Dedifferentiated amniotic fluid mesenchymal stem cell (primary cell): ENCODE results near the gene FAM185A.
"Not testable (repeated sequence)": the region's sequence is repeated elsewhere in the genome, so short reads cannot be mapped to it uniquely, and the experiment has no call there.

ENCODE experiments used
- DNase-seq: peaks from one replicate; pipeline ENCODE4 v3.0.0-alpha.2; 2016; ENCODE audit errors: extremely low spot score

Gene FAM185A

GRCh38 chr7:102830197-102830596, 81.4 kb downstream of the FAM185A start:
- no peak for DNase-seq

DNA sequence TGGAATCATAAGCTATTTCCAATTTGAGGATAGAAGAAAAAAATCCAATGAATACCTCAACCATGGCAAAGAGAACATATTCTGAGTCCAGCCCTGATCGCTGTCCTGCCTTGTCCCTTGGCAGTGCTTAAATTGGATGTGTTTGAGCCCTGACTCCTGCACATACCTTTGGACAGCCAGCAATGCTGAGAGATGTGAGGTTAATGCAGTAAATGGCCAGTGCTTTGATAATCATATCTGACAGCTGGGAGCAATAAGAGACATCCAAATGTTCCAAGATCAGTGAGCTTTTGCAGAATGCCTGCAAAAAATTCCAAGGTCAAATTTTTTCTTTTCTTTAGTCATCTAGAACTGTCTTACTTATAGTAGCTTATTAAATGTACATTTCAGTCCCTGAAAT, 83.9 kb downstream of the FAM185A start:
- no peak for DNase-seq

- no peak for DNase-seq
These were observed 84.5 kb downstream of the FAM185A start for GRCh38 chr7:102833343-102833742.

DNA sequence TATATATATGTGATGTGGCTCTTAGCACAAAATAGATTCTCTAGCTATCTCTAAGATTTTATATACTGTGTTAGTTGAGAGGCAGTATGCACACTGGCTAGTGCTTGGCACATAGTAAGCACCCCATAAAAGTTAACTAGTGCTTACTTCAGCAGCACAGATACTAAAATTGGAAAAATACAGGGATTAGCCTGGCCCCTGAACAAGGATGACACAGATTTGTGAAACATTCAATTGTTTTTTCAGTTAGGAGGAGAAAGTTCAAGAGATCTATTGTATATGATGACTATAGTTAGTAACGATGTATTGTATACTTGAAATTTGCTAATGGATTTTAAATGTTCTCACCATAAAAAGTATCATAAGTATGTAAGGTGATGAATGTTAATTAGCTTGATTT, 85.7 kb downstream of the FAM185A start:
- no peak for DNase-seq

DNA sequence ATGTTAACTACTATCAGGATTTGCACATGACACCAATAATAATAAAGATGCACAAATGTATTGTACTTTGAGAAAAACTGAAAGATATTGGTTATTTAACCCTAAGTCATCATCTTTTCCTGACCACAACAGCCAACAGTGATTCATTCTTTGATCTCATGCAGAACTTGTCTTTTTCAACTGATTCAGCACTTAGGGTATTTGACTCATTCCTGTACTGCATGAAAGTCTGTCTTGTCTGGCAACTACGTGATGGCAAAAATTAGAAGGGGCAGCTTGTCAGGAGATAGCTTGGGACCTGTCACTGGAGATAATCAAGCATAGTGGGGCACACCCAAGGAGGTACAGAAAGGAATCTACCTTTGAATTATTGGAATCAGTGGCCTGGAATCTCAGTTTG, 86.2 kb downstream of the FAM185A start:
- DNase-seq: peak; percentile 43

DNA sequence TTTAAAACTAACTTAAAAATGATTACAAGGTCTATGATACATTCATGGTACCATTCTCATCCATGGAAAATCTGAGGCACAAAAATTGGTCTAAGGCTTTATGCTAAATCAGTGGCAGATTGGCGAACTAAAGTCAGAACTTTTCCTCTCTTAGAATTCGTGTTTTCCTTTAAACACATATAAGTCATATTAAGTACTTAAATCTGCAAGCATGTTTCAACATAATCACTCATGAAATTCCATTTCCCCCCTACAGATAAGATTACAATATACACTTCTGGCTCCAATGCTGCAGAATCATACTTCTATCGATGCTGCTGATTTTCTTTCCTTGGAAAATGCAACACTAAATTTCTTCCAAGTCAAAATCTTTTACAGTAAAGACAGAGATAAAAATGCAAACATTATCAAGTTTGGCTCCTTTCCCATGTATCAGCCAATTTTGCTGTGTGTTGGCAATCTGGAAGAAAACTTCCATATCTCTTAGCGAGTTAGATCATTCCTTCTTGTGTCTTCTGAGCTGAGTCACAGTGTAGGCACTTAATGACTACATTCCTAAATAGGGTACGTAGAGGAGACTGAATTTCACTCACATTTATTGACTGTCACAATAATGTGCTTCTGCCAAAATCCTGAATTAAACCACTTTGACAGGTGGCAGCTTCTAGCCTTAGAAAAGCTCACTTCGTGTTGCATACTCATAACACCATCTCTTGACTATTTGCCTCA, 87.6 kb downstream of the FAM185A start:
- DNase-seq: peak; percentile 85

GRCh38 chr7:102836977-102837376, 88.2 kb downstream of the FAM185A start:
- no peak for DNase-seq

GRCh38 chr7:102837802-102838201, 89.0 kb downstream of the FAM185A start:
- no peak for DNase-seq

DNA sequence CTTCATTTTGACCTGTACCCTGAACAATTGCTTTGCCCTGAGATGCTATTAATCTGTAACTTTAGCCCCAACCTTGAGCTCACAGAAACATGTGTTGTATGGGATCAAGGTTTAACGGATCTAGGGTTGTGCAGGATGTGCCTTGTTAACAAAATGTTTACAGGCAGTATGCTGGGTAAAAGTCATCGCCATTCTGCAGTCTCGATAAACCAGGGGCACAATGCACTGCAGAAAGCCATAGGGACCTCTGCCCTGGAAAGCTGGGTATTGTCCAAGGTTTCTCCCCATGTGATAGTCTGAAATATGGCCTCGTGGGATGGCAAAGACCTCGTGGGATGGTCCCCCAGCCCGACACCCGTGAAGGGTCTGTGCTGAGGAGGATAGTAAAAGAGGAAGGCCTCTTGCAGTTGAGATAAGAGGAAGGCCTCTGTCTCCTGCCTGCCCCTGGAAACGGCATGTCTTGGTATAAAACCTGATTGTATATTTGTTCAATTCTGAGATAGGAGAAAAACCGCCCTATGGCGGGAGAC, 89.8 kb downstream of the FAM185A start:
- not testable (repeated sequence) for DNase-seq

- DNase-seq: no peak
These were observed 91.6 kb downstream of the FAM185A start for GRCh38 chr7:102840404-102840803.

DNA sequence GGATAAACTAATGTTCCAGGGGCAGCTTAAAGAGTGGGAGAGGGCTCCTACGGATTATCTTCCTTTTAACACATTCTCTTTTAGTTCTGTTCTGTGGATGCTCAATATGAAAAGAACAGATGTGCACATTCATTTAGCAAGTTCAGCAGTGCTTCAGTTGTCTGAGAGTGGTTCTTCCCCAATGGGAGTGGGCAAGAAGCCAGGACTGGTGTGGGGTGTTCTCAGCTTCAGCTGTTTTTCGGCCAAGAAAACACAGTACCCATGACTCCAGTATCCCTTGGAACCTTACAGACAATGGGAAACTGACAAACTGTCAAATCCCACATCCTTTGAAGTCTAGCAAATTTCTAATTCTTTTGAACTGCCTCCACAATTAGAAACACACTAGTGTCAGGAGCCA, 92.5 kb downstream of the FAM185A start:
- no peak for DNase-seq

DNA sequence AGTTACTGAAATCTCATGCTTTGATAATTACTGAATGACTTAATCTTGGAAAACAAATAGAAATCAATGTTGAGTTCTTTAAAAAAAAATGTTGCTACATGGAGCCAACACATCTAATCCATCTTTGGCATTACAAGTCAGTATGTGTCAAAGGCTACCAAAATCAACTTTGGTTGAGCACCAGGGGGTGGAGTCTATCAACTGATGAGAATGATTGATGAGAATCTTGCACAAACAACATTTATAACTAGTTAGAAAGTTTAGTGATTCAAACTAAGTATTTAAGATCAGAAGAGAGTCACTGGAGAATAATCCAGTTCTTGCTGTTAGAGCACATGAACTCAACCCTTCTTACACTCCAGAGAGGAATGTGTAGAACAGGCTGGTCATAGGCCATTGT, 93.5 kb downstream of the FAM185A start:
- DNase-seq: no peak

GRCh38 chr7:102843850-102844249, 95.1 kb downstream of the FAM185A start:
- no peak for DNase-seq

GRCh38 chr7:102845346-102845745, 96.5 kb downstream of the FAM185A start:
- DNase-seq: no peak

GRCh38 chr7:102849079-102849478, 100.3 kb downstream of the FAM185A start:
- DNase-seq: peak; percentile 16

- DNase-seq: no peak
These were observed 100.7 kb downstream of the FAM185A start for GRCh38 chr7:102849538-102849937.

- DNase-seq: no peak
These were observed 107.2 kb downstream of the FAM185A start for GRCh38 chr7:102856036-102856435.
